COLO829 (cell line): Measurements from ENCODE around the gene SULT1A3.
"Not testable (repeated sequence)": the region's sequence is repeated elsewhere in the genome, so short reads cannot be mapped to it uniquely, and the experiment has no call there.

ENCODE experiments used
- DNase-seq: peaks from one replicate; pipeline ENCODE4 v3.0.0; 2012; ENCODE audit warnings: low spot score

The SULT1A3 gene

DNA sequence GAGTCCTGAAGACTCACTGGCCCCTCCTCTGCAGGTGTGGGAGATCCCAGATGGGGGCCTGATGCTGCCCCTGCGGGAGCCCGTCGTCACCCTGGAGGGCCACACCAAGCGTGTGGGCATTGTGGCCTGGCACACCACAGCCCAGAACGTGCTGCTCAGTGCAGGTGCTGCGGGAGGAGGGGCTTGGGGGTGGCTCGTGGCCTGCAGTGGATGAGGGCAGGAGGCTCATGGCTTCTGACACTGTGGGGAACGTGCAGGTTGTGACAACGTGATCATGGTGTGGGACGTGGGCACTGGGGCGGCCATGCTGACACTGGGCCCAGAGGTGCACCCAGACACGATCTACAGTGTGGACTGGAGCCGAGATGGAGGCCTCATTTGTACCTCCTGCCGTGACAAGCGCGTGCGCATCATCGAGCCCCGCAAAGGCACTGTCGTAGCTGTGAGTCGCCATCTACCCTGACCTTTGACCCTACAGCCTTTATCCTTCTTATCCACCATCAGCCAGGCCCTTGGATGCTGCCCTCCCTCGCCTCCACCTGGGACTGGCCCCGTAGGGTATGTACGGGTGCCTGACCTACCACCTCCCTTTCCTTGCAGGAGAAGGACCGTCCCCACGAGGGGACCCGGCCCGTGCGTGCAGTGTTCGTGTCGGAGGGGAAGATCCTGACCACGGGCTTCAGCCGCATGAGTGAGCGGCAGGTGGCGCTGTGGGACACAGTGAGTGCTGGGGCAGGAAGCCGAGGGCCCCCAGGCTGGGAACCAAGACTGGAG is 12.1 kb upstream of the SULT1A3 start:
- no peak for DNase-seq

- no peak for DNase-seq
These were observed 11.5 kb upstream of the SULT1A3 start for GRCh38 chr16:30187556-30187865.

DNA sequence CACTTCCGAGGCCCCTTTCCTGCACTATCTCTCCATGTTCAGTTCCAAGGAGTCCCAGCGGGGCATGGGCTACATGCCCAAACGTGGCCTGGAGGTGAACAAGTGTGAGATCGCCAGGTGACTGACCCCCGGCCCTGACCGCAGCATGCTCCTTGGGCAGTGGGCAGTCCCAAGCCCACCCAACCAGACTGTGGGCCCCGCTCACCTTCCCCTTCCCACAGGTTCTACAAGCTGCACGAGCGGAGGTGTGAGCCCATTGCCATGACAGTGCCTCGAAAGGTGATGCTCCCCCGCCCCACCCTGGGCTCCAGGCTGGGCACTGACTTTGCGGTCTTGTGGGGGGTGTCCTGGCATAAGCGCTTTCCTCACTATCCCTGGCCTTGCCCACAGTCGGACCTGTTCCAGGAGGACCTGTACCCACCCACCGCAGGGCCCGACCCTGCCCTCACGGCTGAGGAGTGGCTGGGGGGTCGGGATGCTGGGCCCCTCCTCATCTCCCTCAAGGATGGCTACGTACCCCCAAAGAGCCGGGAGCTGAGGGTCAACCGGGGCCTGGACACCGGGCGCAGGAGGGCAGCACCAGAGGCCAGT is 11.0 kb upstream of the SULT1A3 start:
- DNase-seq, result no peak

GRCh38 chr16:30191158-30191557 is 7.9 kb upstream of the SULT1A3 start:
- DNase-seq, result not testable (repeated sequence)

DNA sequence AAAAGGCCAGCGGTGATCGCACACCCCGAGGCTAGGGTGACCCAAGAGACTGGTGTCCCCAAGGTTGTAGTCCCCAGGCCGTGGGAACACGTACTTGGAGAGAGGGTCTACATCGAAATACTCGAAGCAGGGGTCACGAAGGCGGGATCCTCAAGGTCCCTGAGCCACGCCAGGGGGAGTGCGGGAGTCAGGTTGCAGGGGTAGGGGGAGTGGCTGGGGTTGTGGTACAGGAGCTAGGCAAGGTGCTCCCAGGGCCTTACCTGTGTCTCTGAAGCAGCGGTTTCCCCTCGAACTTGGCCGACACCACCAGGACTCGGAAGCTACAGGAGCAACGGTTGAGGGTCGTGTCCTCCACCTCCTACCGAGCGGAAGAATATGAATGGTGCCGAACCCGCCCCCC is 6.0 kb upstream of the SULT1A3 start:
- DNase-seq, result not testable (repeated sequence)

GRCh38 chr16:30193615-30194014 is 5.4 kb upstream of the SULT1A3 start, which contains the start of the genes BOLA2B and SLX1A:
BOLA2B (minus strand) TSS chr16:30193666; CDS start chr16:30193595, 71 bp downstream.
SLX1A (plus strand) TSS chr16:30193875; CDS start chr16:30194085, 210 bp downstream.
- not testable (repeated sequence) for DNase-seq

DNA sequence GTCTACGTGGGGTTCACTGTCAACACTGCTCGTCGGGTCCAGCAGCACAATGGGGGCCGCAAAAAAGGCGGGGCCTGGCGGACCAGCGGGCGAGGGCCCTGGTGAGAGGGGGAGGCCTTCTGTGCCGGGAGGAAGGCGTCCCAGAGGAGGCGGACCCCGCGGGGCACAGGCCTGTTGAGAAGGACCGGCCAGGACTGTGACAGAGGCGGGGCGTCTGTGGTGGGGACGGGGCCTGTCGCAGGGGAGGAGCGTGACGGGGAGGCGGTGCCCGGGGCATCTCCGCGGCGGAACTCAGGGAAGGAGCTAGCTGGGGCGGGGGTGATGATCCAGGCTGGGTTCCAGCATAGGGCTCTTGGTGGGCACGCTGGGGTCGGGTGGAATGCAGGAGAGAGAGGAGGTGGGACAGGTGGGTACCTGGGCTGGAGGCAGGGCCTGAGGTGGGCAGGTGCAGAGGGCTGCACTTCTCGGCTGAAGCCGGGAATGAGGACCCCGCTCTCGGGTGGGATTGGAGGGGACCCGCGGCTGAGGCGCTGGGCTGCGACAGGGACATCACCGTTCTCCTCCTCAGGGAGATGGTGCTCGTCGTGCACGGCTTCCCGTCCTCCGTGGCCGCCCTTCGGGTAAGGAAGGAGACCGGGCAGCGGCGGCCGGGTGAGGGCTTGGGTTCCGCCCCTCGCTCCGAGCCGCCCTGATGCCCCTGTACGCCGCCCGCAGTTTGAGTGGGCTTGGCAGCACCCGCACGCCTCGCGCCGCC is 4.7 kb upstream of the SULT1A3 start:
- DNase-seq, result not testable (repeated sequence)

DNA sequence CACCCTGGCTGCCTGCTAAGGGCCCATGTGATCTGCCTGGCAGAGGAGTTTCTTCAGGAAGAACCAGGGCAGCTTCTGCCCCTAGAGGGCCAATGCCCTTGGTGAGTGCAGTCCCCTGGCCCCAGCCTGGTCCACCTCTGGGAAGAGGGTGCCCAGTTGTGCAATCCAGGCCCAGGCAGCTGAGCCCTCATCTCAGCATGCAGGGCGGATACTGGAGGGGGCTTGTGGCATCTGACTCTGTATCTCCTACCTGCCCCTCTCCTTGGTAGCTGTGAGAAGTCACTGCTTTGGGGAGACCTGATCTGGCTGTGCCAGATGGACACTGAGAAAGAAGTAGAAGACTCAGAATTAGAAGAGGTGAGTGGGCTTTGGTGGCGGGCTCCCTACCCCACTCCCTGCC is 2.1 kb upstream of the SULT1A3 start:
- DNase-seq, result not testable (repeated sequence)

GRCh38 chr16:30199608-30200343 is 721 bp downstream of the SULT1A3 start:
- not testable (repeated sequence) for DNase-seq

DNA sequence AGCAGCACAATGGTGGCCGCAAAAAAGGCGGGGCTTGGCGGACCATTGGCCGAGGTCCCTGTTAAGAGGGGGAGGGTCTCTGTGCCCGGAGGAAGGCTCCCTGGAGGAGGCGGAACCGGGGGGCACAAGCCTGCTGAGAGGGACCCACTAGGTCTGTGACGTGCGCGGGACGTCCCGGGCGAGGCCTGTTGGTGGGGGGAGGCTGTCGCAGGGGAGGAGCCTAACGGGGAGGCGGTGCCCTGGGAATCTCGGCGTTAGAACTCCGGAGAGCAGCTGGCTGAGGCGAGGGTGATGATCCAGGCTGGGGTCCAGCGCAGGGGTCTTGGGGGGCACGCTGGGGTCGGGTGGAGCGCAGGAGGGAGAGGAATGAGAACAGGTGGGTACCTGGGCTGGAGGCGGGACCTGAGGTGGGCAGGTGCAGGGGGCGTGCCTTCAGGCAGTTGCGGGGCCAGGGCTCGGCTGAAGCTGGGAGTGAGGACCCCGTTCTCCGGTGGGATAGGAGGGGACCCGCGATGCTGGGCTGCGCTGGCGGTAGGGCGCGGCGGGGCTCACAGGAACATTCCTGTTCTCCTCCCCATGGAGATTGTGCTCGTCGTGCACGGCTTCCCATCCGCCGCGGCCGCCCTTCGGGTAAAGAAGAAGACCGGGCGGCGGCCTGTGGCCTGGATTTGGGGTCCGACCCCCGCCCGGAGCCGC is 6.6 kb downstream of the SULT1A3 start:
- not testable (repeated sequence) for DNase-seq

DNA sequence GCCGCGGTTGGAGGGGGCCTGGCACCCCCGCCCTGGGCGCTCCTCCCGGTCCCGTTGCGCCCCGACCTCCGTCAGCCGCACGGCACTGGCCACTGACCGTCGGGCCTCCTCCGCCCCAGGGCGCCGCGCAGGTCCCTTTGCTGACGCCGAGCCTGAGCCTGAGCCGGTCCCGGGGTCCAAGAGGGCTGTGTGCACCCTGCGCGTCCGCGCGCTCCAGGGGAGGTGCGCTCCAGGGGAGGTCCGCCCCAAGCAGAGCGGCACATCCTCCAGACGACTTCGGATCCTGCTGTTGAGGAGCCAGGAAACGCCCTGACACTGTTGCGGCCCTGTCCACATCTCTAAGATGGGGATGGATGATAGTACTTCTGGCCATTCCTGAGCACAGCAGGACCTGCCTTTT is 7.2 kb downstream of the SULT1A3 start:
- not testable (repeated sequence) for DNase-seq

DNA sequence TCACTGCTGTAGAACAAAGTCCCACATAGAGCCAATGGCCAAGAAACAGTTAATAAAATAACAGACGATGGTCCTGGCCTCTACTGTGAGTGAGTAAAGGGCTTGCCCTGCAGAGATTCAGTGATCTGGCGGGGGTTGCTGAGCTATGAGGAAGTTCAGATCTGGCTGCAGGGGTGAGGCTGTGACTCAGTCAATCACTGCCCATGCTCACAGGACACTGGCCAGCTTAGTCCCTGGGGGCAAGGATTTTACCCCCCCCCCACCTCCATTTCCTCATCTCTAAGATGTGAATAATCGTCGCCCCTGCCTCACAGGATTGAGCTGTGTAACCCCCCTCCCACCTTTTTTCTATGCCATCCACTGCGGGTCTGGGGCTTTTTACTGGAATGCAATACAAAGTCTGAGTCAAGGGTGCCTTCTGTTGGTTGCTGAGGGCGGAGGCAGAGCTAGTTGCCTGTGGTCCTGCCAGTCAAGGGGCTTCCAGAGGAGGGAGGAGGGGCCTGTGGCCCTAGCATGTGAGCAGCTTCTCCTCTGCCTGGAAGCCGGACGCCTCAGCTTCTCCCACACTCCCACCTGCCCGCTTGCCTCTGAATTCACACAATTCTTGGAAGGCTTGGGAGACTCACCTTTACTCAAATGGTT is 8.1 kb downstream of the SULT1A3 start:
- DNase-seq, result not testable (repeated sequence)

DNA sequence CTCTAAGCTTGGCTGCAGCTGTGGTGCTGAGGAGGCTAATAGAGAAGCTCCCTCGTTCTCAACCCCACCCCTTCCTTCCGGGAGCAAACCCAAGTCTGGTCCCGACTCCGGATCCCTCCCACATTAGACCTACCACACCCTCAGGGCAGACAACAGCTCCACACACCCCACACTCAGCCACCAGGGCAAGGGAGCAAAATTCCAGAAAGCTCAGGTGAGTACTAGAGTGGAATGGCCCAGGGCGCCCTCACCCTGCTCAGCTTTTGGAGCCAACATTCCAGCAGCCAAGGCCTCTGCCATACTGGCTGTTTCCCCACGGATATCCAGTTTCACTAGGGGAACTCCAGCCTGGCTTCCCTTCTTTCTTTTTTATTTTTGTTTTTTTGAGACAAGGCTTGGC is 10.0 kb downstream of the SULT1A3 start:
- DNase-seq, result not testable (repeated sequence)

DNA sequence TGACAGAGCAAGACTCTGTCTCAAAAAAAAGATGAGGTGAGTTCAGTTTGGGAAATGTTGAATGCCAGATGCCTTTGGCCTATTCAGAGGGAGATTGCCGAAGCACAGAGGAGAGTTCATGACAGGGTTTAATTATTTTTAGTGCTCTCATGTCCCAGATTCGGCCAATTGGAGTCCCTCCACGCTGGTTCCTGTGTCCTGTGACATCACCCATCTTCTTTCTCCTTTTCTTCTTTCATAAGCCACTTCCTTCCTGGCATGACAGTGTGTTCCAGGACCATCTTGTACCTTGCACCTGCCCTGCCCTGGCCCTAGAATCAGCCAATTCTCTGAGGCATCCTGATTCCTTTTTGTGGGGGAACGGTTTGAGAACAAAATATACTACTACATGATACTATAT is 12.4 kb downstream of the SULT1A3 start:
- not testable (repeated sequence) for DNase-seq

- DNase-seq, result not testable (repeated sequence)
These were observed 18.0 kb downstream of the SULT1A3 start for GRCh38 chr16:30217082-30217481.

GRCh38 chr16:30248379-30248778 is 49.3 kb downstream of the SULT1A3 start, which contains the start of gene NPIPB13:
NPIPB13 (minus strand) TSS chr16:30248479; CDS start chr16:30245573, 2,906 bp downstream.
- not testable (repeated sequence) for DNase-seq
